Measurements from ENCODE around the gene SLC37A3.
A peak's percentile ranks its signal among the peaks of the same experiment; 100 is the strongest.
"Not testable (repeated sequence)": the region's sequence is repeated elsewhere in the genome, so short reads cannot be mapped to it uniquely, and the experiment has no call there.

SLC37A3 gene

DNA sequence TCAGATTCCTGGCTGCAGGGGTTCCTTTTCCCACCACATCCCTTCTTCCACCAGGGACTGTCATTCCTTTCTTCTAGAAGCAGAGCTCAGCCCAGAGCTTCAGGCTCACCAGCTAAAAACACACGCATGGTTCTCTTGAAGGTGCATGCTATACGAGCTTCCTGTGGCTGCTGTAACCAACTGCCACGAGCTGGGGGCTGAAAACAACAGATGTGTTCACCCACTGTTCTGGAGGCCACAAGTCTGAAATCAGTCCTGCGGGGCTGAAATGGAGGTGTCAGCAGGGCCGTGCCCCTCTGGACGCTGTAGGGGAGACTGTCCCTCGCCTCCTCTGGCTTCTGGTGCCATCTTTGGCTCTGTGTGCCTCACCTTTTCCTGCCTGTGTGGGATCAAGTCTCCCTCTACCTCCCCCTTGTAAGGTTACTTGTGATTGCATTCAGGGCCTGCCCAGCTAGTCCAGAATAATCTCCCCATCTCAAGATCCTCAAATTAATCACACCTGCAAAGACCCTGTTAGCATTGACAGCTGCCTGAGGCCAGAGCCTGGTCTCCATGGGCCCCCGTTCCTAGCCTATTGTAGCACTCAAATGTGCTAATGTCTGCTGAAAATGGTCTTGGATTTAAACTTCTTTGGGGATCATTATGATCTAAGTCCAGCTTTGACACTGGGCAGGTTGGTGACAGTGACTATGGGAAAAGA, 19.3 kb upstream of the SLC37A3 start:
- no peak for TF ChIP-seq CTCF (IDR thresholded peaks at IDR 0.05; ENCODE audit: borderline replicate concordance, insufficient read depth, low read depth, low read length)
- no peak overlapping the region for H3K4me3 ChIP-seq (ENCODE audit: low read depth, low read length)

- TF ChIP-seq CTCF (IDR thresholded peaks at IDR 0.05; ENCODE audit: borderline replicate concordance, insufficient read depth, low read depth, low read length): no peak
- H3K4me3 ChIP-seq (ENCODE audit: low read depth, low read length): no peak overlapping the region
Measured at GRCh38 chr7:140416560-140416959, 18.2 kb upstream of the SLC37A3 start.

GRCh38 chr7:140415816-140416215, 17.5 kb upstream of the SLC37A3 start:
- not testable (repeated sequence) for H3K4me3 ChIP-seq (ENCODE audit: low read depth, low read length)

GRCh38 chr7:140415361-140415760, 17.0 kb upstream of the SLC37A3 start:
- no peak overlapping the region for H3K4me3 ChIP-seq (ENCODE audit: low read depth, low read length)
- TF ChIP-seq CTCF (IDR thresholded peaks at IDR 0.05; ENCODE audit: borderline replicate concordance, insufficient read depth, low read depth, low read length): no peak

DNA sequence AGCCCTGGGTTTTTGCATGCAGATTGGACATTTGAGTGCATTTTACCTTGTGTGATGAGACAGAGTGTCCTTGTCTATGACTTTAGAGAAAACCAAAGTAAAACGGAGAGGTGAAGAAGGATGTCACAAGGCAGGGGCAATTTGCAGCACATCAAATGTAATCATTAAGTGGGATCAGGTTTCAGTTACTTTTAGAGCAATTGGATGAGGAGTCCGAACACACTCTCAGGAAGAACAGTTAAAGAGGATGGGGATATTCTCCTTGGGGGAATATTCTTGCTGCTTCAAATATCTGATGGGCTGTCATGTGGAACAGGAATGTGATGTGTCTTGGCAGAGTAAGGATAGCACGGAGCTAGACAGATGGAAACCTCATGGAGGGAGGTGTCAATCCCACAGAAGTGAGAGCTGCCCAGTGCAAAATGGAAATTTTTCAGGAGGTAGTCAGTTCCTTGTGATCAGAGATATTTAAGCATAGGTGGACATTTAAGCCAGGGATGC, 6.3 kb upstream of the SLC37A3 start:
- H3K4me3 ChIP-seq (ENCODE audit: low read depth, low read length): no peak overlapping the region
- TF ChIP-seq CTCF (IDR thresholded peaks at IDR 0.05; ENCODE audit: borderline replicate concordance, insufficient read depth, low read depth, low read length): no peak

GRCh38 chr7:140403878-140404564, 5.7 kb upstream of the SLC37A3 start, which contains the start of gene RAB19:
Gene RAB19 (plus strand): TSS chr7:140404058. CDS start chr7:140407647, 3,589 bp downstream.
- peak within 1 kb of the TSS; percentile 35 for H3K4me3 ChIP-seq (ENCODE audit: low read depth, low read length)
- no peak for TF ChIP-seq CTCF (IDR thresholded peaks at IDR 0.05; ENCODE audit: borderline replicate concordance, insufficient read depth, low read depth, low read length)

DNA sequence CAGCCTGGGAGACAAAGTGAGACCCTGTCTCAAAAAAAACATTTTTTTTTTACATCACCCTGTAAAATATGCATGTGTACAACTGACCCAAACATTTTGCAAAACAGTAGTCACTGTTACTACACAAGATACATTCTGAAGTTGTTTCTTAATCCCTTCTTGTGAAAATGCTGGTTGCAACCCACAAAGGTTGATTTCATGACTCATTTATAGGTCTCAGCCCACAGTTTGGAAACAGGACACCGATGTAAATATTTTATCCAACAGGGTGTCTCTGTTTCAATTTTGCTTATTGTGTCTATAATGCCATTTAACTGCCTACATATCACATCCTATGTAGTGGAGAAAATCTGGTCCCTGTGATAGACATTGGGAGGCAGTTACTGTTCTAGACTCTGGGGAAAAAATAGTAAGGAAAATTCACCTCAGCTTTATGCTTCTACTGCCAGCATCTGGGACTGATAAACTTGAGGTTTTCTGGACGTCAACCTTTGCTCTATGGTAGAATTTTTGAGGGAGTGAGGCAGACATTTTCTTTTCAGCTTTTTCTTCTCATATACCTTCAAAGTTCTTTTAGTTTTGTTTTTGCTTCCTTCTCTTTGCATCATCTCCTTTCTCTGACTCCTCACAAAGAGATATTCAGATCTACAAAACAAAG, 4.0 kb upstream of the SLC37A3 start:
- no peak for TF ChIP-seq CTCF (IDR thresholded peaks at IDR 0.05; ENCODE audit: borderline replicate concordance, insufficient read depth, low read depth, low read length)
- no peak overlapping the region for H3K4me3 ChIP-seq (ENCODE audit: low read depth, low read length)
